Cardiac fibroblast (primary cell): ENCODE results near the gene ANXA4.
"Not testable (repeated sequence)": the region's sequence is repeated elsewhere in the genome, so short reads cannot be mapped to it uniquely, and the experiment has no call there.

ENCODE experiments used
- DNase-seq, 2 donors: peaks; one replicate each; pipeline versions ENCODE4 v3.0.0 to v3.0.0-alpha.2; 2010; ENCODE audit warnings: low read depth in 2 of 2
- H3K4me3 ChIP-seq, 2 donors: replicated peaks in 1 of 2; 1 replicate in 1 of 2; 2 replicates in 1 of 2; pipeline ENCODE4 v1.5.1; 2011; ENCODE audit warnings: low read depth in 2 of 2, low read length in 2 of 2, mild to moderate bottlenecking in 2 of 2, moderate library complexity in 1 of 2
- CTCF ChIP-seq: IDR thresholded peaks from one replicate; pipeline ENCODE4 v1.5.1; 2011; ENCODE audit warnings: low read depth, mild to moderate bottlenecking, low read length, inconsistent platforms

ANXA4 gene

GRCh38 chr2:69729781-69730180 is 12.2 kb upstream of the ANXA4 start:
- H3K4me3 ChIP-seq = no peak overlapping the region
- no peak for DNase-seq
- TF ChIP-seq CTCF = no peak

GRCh38 chr2:69731147-69731970 is 10.6 kb upstream of the ANXA4 start:
- no peak for DNase-seq
- no peak for TF ChIP-seq CTCF
- H3K4me3 ChIP-seq = no peak overlapping the region

GRCh38 chr2:69733342-69734034 is 8.4 kb upstream of the ANXA4 start:
- H3K4me3 ChIP-seq = no peak overlapping the region
- no peak for TF ChIP-seq CTCF
- peak in 1 of 2 donors; percentile 50 for DNase-seq

GRCh38 chr2:69734035-69734611 is 7.8 kb upstream of the ANXA4 start:
- no peak for TF ChIP-seq CTCF
- DNase-seq = peak in 1 of 2 donors; percentile 66
- H3K4me3 ChIP-seq = no peak overlapping the region

GRCh38 chr2:69734854-69735544 is 6.9 kb upstream of the ANXA4 start:
- TF ChIP-seq CTCF = no peak
- no peak for DNase-seq
- H3K4me3 ChIP-seq = no peak overlapping the region

GRCh38 chr2:69735686-69736085 is 6.2 kb upstream of the ANXA4 start:
- H3K4me3 ChIP-seq = no peak overlapping the region
- no peak for DNase-seq
- TF ChIP-seq CTCF = no peak

- not testable (repeated sequence) for H3K4me3 ChIP-seq, DNase-seq
These were observed 3.8 kb upstream of the ANXA4 start for GRCh38 chr2:69738149-69738548.
